MM.1S (cell line): ENCODE data around the gene C16orf87.

ENCODE experiments used
- CTCF ChIP-seq: fragments of 300-600 bp; sonication (generic); IDR thresholded peaks from 2 replicates; pipeline ENCODE4 v1.5.1; 2016; ENCODE audit warnings: antibody characterized with exemption, low read length, mixed read lengths
- EZH2 ChIP-seq: fragments of 300-600 bp; sonication (generic); optimal IDR thresholded peaks from 2 replicates; pipeline ENCODE3; 2017; ENCODE audit warnings: low read depth, mild to moderate bottlenecking, antibody characterized with exemption, low read length, mixed read lengths
- EZH2phosphoT487 ChIP-seq: fragments of 300-600 bp; sonication (generic); IDR thresholded peaks from 2 replicates; pipeline ENCODE4 v1.6.1; 2018; ENCODE audit warnings: antibody characterized with exemption, low read length

- TF ChIP-seq CTCF (no peak), EZH2 (no peak), EZH2phosphoT487 (no peak)
Measured at GRCh38 chr16:46797501-46797900, 33.5 kb downstream of the C16orf87 start.
